H9 (cell line): ENCODE results near the gene SYS1. TPM values are rescaled to one million over a fixed set of nuclear protein-coding genes. Genes with fewer than 3 reads are reported as not detected.

ENCODE experiments used
- DNase-seq: peaks from one replicate; pipeline ENCODE4 v3.0.0-alpha.2; 2017
- H2AFZ ChIP-seq: one replicate; pipeline ENCODE4 v1.6.1; 2013; ENCODE audit warnings: mild to moderate bottlenecking, low read length, control low read depth, moderate library complexity
- H2AK5ac ChIP-seq: 2 replicates; pipeline ENCODE4 v1.6.1; 2013; ENCODE audit warnings: low read length, control low read depth, mixed read lengths; ENCODE audit not compliant: insufficient read length
- H2BK120ac ChIP-seq: one replicate; pipeline ENCODE4 v1.6.1; 2013; ENCODE audit warnings: low read depth, mild to moderate bottlenecking, low read length, control low read depth, inconsistent platforms; ENCODE audit not compliant: poor library complexity, severe bottlenecking
- H2BK12ac ChIP-seq: 2 replicates; pipeline ENCODE4 v1.6.1; 2013; ENCODE audit warnings: low read length, control low read depth, mixed read lengths, low read depth; ENCODE audit not compliant: insufficient read length
- H2BK15ac ChIP-seq: 2 replicates; pipeline ENCODE4 v1.6.1; 2013; ENCODE audit warnings: low read depth, low read length, control low read depth
- H2BK20ac ChIP-seq: one replicate; pipeline ENCODE4 v1.6.1; 2013; ENCODE audit warnings: low read depth, mild to moderate bottlenecking, low read length, control low read depth, inconsistent platforms; ENCODE audit not compliant: poor library complexity, severe bottlenecking
- H2BK5ac ChIP-seq: 2 replicates; pipeline ENCODE4 v1.6.1; 2013; ENCODE audit warnings: low read length, control low read depth, mixed read lengths; ENCODE audit not compliant: insufficient read length
- H3K14ac ChIP-seq: 2 replicates; pipeline ENCODE4 v1.6.1; 2013; ENCODE audit warnings: low read length, control low read depth; ENCODE audit not compliant: insufficient read depth
- H3K18ac ChIP-seq: 2 replicates; pipeline ENCODE4 v1.6.1; 2013; ENCODE audit warnings: low read depth, mild to moderate bottlenecking, mixed read lengths, low read length, control low read depth; ENCODE audit not compliant: insufficient read length
- H3K23ac ChIP-seq: 2 replicates; pipeline ENCODE4 v1.6.1; 2013; ENCODE audit warnings: low read length, control low read depth, mixed read lengths, low read depth; ENCODE audit not compliant: insufficient read length
- H3K23me2 ChIP-seq: 2 replicates; pipeline ENCODE4 v1.6.1; 2013; ENCODE audit warnings: low read depth, mild to moderate bottlenecking, mixed read lengths, low read length, control low read depth; ENCODE audit not compliant: insufficient read length, poor library complexity, severe bottlenecking
- H3K27ac ChIP-seq: 2 replicates; pipeline ENCODE4 v1.5.1; 2013; ENCODE audit warnings: low read length, control low read depth, mixed read lengths, low read depth; ENCODE audit not compliant: insufficient read length
- H3K27me3 ChIP-seq: 2 replicates; pipeline ENCODE4 v1.6.1; 2013; ENCODE audit warnings: low read length, control low read depth, inconsistent platforms; ENCODE audit not compliant: insufficient read depth
- H3K4ac ChIP-seq: 2 replicates; pipeline ENCODE4 v1.6.1; 2013; ENCODE audit warnings: low read depth, mild to moderate bottlenecking, control low read depth, inconsistent platforms, low read length, moderate library complexity
- H3K4me1 ChIP-seq: 2 replicates; pipeline ENCODE4 v1.6.1; 2013; ENCODE audit warnings: low read length, control low read depth, inconsistent platforms; ENCODE audit not compliant: insufficient read depth
- H3K4me2 ChIP-seq: 2 replicates; pipeline ENCODE4 v1.6.1; 2013; ENCODE audit warnings: low read length, control low read depth, mixed read lengths; ENCODE audit not compliant: insufficient read length, insufficient read depth
- H3K56ac ChIP-seq: 2 replicates; pipeline ENCODE4 v1.6.1; 2013; ENCODE audit warnings: low read depth, mild to moderate bottlenecking, mixed read lengths, low read length, control low read depth; ENCODE audit not compliant: insufficient read length
- H3K79me1 ChIP-seq: 2 replicates; pipeline ENCODE4 v1.6.1; 2013; ENCODE audit warnings: low read depth, mild to moderate bottlenecking, moderate library complexity, low read length, control low read depth, inconsistent platforms; ENCODE audit not compliant: insufficient read depth, poor library complexity, severe bottlenecking
- H3K79me2 ChIP-seq: 2 replicates; pipeline ENCODE4 v1.6.1; 2013; ENCODE audit warnings: low read length, control low read depth, inconsistent platforms; ENCODE audit not compliant: insufficient read depth
- H3K9ac ChIP-seq: 2 replicates; pipeline ENCODE4 v1.6.1; 2013; ENCODE audit warnings: low read length, control low read depth, mixed read lengths; ENCODE audit not compliant: insufficient read length; ENCODE audit errors: extremely low read depth
- H3K9me3 ChIP-seq: one replicate; pipeline ENCODE4 v1.6.1; 2013; ENCODE audit warnings: low read depth, low read length, inconsistent platforms; ENCODE audit not compliant: control insufficient read depth
- H3T11ph ChIP-seq: one replicate; pipeline ENCODE4 v1.6.1; 2013; ENCODE audit warnings: mild to moderate bottlenecking, low read length, control low read depth, inconsistent platforms
- H4K20me1 ChIP-seq: one replicate; pipeline ENCODE4 v1.6.1; 2013; ENCODE audit not compliant: control insufficient read depth, insufficient read length, insufficient read depth
- H4K5ac ChIP-seq: 2 replicates; pipeline ENCODE4 v1.6.1; 2013; ENCODE audit warnings: low read depth, mild to moderate bottlenecking, mixed read lengths, low read length, control low read depth; ENCODE audit not compliant: insufficient read length
- H4K8ac ChIP-seq: replicated peaks from 2 replicates; pipeline ENCODE4 v1.6.1; 2013; ENCODE audit warnings: low read length, control low read depth, mixed read lengths, low read depth; ENCODE audit not compliant: insufficient read length
- H4K91ac ChIP-seq: 2 replicates; pipeline ENCODE4 v1.6.1; 2013; ENCODE audit warnings: low read depth, mild to moderate bottlenecking, moderate library complexity, mixed read lengths, low read length, control low read depth; ENCODE audit not compliant: insufficient read length
- H3K27ac Mint-ChIP-seq, 3 experiments: 2 replicates in 2 of 3; 3 replicates in 1 of 3; pipeline ENCODE4 v1.8.0; 2020 to 2021; ENCODE audit warnings: mixed read lengths in 3 of 3, mild to moderate bottlenecking in 1 of 3, moderate library complexity in 1 of 3
- H3K27me3 Mint-ChIP-seq: 2 replicates; pipeline ENCODE4 v1.8.0; 2021; ENCODE audit warnings: low read depth, mild to moderate bottlenecking, moderate library complexity, mixed read lengths
- H3K36me3 Mint-ChIP-seq, 3 experiments: 2 replicates in 2 of 3; 3 replicates in 1 of 3; pipeline ENCODE4 v1.8.0; 2020 to 2021; ENCODE audit warnings: low read depth in 3 of 3, mixed read lengths in 3 of 3; ENCODE audit not compliant: insufficient read depth in 1 of 3
- H3K4me1 Mint-ChIP-seq, 2 experiments: 2 replicates each; pipeline ENCODE4 v1.8.0; 2020; ENCODE audit warnings: mixed read lengths in 2 of 2
- H3K4me3 Mint-ChIP-seq, 2 experiments: 2 replicates in 1 of 2; 3 replicates in 1 of 2; pipeline ENCODE4 v1.8.0; 2020 to 2021; ENCODE audit warnings: mild to moderate bottlenecking in 2 of 2, mixed read lengths in 2 of 2, moderate library complexity in 1 of 2
- H3K9me3 Mint-ChIP-seq, 2 experiments: 2 replicates in 1 of 2; 3 replicates in 1 of 2; pipeline ENCODE4 v1.8.0; 2020; ENCODE audit warnings: mild to moderate bottlenecking in 2 of 2, mixed read lengths in 2 of 2, moderate library complexity in 1 of 2
- CTCF ChIP-seq: fragments of 200-600 bp; sonication (generic); conservative IDR thresholded peaks from 3 replicates; pipeline ENCODE4 v1.8.0; 2021; ENCODE audit warnings: antibody characterized with exemption, mild to moderate bottlenecking
- WGBS: extraction: QIAGEN DNeasy Blood & Tissue Kit; methylation state at CpG from one replicate; pipeline ENCODE4 v1.1.7; 2013; ENCODE audit warnings: missing lambda C conversion rate, low lambda C conversion rate, mixed read lengths; ENCODE audit not compliant: insufficient read length; ENCODE audit errors: extremely low coverage; 5-methylcytosine and 5-hydroxymethylcytosine counted together
- total RNA-seq: library from RNA; stranded (reverse); gene quantifications from 2 replicates; pipeline ENCODE4 v1.2.1, GENCODE V29; 2021

The SYS1 gene
- total RNA-seq, 1 experiment from 2014 or later = 21.0 TPM

GRCh38 chr20:45339799-45340198 is 23.2 kb upstream of the SYS1 start:
- Histone ChIP-seq H2BK12ac (no peak overlapping the region), H3K18ac (no peak overlapping the region), H2BK20ac (no peak overlapping the region), H3K4me2 (no peak overlapping the region), H3K9me3 (no peaks in the 10 kb centered on the region), H2BK5ac (no peak overlapping the region), H3K56ac (no peak overlapping the region), H2AK5ac (no peak overlapping the region), H4K91ac (no peak overlapping the region), H2BK120ac (no peak overlapping the region), H3K79me1 (no peaks in the 10 kb centered on the region), H3K23ac (no peak overlapping the region), H2BK15ac (no peak overlapping the region), H3K14ac (no peak overlapping the region), H3T11ph (no peak overlapping the region), H2AFZ (no peak overlapping the region), H3K27ac (no peak overlapping the region), H3K4ac (no peak overlapping the region), H3K9ac (no peak overlapping the region), H3K27me3 (no peaks in the 10 kb centered on the region), H4K20me1 (peaks cover 2% of the 10 kb centered on the region), H3K79me2 (peaks cover 3% of the 10 kb centered on the region; the same call in 1 of the 2 replicates), H4K5ac (no peak overlapping the region), H3K23me2 (peaks cover 3% of the 10 kb centered on the region), H3K4me1 (peaks cover 33% of the 10 kb centered on the region), H4K8ac (no peak overlapping the region)
- Mint-ChIP-seq H3K4me1 (peaks cover 91 to 96% of the 10 kb centered on the region in 2 experiments), H3K27me3 (no peaks in the 10 kb centered on the region; the same call in 1 of the 2 replicates), H3K36me3 (peaks cover 13 to 22% (median 13%) of the 10 kb centered on the region in 3 experiments; a peak in 5 of 7 replicates), H3K27ac (peak overlapping the region; percentile 96 to 99 (median 98); a peak in 4 of 7 replicates), H3K4me3 (no peak overlapping the region), H3K9me3 (no peaks in the 10 kb centered on the region)
- TF ChIP-seq CTCF = no peak
- no CpG with 5 or more reads among the region's 2 CpGs for WGBS
- no peak for DNase-seq
